Prostate gland (tissue), 2 donors: ENCODE data around the gene NCOA6.

Experiments used
- CTCF ChIP-seq, 4 experiments: fragments of 200-600 bp in 2 of 4; fragments of 450-650 bp in 2 of 4; sonication (generic) in 2 of 4; IDR thresholded peaks; 1 replicate in 3 of 4; 2 replicates in 1 of 4; pipeline ENCODE4 v1.5.1; 2016 to 2019; ENCODE audit warnings: antibody characterized with exemption in 4 of 4, mild to moderate bottlenecking in 2 of 4, moderate library complexity in 2 of 4
- POLR2A ChIP-seq: fragments of 450-650 bp; IDR thresholded peaks from one replicate; pipeline ENCODE4 v1.6.1; 2016; ENCODE audit warnings: antibody characterized with exemption, mild to moderate bottlenecking
- POLR2AphosphoS5 ChIP-seq: sonication (generic); formaldehyde crosslinking; IDR thresholded peaks from one replicate; pipeline ENCODE4 v1.6.1; 2017; ENCODE audit warnings: antibody characterized with exemption

- TF ChIP-seq CTCF (IDR thresholded peaks at IDR 0.05) (no peak), POLR2A (no peak), POLR2AphosphoS5 (no peak)
Observed at GRCh38 chr20:34711813-34712430, 113.5 kb downstream of the NCOA6 start.
